Measurements from ENCODE around the gene SLC22A24. TPM values are rescaled to one million over a fixed set of nuclear protein-coding genes. Genes with fewer than 3 reads are reported as not detected.

The SLC22A24 gene, protein sequence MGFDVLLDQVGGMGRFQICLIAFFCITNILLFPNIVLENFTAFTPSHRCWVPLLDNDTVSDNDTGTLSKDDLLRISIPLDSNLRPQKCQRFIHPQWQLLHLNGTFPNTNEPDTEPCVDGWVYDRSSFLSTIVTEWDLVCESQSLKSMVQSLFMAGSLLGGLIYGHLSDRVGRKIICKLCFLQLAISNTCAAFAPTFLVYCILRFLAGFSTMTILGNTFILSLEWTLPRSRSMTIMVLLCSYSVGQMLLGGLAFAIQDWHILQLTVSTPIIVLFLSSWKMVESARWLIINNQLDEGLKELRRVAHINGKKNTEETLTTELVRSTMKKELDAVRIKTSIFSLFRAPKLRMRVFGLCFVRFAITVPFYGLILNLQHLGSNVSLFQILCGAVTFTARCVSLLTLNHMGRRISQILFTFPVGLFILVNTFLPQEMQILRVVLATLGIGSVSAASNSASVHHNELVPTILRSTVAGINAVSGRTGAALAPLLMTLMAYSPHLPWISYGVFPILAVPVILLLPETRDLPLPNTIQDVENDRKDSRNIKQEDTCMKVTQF
- not detected in 2 replicates for total RNA-seq (ENCODE audit: low replicate concordance)

DNA sequence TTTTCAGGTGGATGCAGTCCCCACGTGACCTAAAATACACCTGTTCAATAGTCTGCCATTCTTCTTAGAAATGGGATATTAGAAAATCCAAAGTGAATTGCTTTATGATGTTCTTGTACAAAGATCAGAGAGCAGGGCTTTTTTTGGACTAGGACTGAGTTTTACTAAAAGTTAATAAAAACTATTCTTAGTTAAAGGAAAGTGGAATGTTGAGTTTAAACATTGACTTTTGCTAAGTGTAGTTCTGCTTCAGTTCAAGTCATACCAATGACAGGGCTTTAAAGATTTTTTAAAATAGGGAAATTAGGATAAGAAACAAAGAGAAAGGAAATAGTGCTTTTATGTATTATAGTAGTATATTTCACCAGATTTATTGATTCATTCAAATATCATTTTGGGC is at the start of gene SLC22A24:
Gene SLC22A24 (minus strand): TSS at position 101 of the 400 bp plus-strand sequence. CDS start 442 bp downstream, outside the sequence.

Other genes starting within 250 kb of the SLC22A24 start
- gene CHRM1, start 222.9 kb downstream of the SLC22A24 start, total RNA-seq (ENCODE audit: low replicate concordance) = not detected in 2 replicates
- gene SLC22A6, start 159.3 kb downstream of the SLC22A24 start, total RNA-seq (ENCODE audit: low replicate concordance) = not detected in 2 replicates
- not detected in 2 replicates for gene SLC22A8, start 128.4 kb downstream of the SLC22A24 start, total RNA-seq (ENCODE audit: low replicate concordance)
- not detected in 2 replicates for gene SLC22A25, start 99.4 kb upstream of the SLC22A24 start, total RNA-seq (ENCODE audit: low replicate concordance)
- gene SLC22A9, start 225.6 kb upstream of the SLC22A24 start, total RNA-seq (ENCODE audit: low replicate concordance) = not detected in 2 replicates

Data from smooth muscle cell of the coronary artery (primary cell).